LNCAP (cell line): ENCODE measurements around the gene TNS3.

Experiments
- TF ChIP-seq, protein P1 (sequence below): fragments of 450-650 bp; IDR thresholded peaks from 2 replicates; pipeline ENCODE4 v1.5.1; 2017; ENCODE audit warnings: mild to moderate bottlenecking

The TNS3 gene

DNA sequence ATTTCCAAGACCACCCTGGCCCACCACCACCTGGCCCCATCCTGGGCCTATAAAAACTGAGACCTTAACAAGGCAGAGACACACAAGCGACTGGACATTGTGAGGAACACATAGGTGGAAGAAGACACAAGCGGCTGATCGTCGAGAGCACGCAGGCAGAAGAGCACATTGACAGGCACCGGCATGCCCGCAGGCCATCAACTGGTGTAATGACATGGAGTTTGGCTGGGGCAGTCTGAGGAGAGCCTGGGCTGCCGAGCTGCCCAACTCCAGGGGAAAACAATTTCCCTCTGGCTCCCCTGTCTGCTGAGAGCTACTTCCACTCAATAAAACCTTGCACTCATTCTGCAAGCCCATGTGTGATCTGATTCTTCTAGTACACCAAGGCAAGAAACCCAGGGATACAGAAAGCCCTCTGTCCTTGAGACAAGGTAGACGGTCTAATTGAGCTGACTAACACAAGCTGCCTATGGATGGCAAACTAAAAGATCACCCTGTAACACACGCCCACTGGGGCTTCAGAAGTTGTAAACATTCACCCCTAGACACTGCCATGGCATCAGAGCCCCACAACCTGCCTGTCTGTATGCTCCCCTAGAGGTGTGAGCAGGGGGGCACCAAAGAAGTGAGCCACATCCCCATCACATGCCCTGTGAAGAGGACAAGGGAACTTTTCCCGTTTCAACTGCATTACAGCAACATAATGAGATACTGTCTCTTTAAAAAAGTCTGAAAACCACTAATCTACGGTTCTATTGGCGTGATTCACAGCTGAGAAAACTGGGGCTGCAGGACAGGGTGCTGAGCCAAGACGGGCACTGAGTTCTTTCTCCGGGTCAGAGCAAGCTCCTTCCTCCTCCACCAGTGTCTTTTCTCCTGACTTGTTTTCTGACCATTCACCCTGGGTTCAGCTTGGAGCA, 18.5 kb upstream of the TNS3 start:
- TF ChIP-seq, protein P1, sequence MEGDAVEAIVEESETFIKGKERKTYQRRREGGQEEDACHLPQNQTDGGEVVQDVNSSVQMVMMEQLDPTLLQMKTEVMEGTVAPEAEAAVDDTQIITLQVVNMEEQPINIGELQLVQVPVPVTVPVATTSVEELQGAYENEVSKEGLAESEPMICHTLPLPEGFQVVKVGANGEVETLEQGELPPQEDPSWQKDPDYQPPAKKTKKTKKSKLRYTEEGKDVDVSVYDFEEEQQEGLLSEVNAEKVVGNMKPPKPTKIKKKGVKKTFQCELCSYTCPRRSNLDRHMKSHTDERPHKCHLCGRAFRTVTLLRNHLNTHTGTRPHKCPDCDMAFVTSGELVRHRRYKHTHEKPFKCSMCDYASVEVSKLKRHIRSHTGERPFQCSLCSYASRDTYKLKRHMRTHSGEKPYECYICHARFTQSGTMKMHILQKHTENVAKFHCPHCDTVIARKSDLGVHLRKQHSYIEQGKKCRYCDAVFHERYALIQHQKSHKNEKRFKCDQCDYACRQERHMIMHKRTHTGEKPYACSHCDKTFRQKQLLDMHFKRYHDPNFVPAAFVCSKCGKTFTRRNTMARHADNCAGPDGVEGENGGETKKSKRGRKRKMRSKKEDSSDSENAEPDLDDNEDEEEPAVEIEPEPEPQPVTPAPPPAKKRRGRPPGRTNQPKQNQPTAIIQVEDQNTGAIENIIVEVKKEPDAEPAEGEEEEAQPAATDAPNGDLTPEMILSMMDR, result no peak

DNA sequence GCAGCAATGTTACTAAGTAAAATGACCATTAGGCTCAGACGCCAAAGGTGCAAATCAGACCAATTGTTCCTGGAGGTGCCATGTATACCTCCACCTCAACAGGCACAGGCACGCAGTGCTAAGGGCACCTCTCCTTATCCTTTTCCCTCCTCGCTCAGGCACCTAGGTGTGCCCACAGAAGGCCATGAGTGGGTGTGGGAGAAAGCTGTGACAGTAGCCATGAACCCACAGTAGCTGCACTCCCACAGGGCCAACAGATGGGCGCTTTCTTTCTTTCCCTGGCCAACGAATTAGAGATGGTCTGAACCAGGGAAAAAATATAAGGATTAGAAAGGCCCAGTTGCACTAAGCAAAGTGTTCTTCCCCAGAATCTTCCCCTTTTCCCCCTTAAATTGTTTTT, 15.5 kb upstream of the TNS3 start:
- TF ChIP-seq, protein P1, result no peak

DNA sequence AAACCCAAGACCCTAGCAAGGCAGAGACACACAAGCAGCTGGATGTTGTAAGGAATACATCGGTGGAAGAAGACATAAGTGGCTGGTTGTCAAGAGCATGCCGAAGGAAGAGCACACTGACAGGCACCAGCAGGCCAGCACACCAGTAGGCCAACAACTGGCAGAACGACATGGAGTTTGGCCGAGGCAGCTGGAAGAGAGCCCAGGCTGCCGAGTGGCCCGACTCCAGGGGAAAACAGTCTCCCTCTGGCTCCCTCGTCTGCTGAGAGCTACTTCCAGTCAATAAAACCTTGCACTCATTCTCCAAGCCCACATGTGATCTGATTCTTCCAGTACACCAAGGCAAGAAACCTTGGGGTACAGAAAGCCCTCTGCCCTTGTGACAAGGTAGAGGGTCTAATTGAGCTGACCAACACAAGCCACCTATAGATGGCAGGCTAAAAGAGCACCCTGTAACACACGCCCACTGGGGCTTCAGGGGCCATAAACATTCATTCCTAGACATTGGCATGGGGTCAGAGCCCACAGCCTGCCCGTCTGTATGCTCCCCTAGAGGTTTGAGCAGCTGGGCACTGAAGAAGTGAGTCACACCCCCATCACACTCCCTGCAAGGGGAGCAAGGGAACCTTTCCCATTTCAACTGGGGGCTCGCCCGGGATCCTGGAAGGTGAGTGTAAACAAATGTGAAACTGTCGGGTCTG, 14.7 kb upstream of the TNS3 start:
- TF ChIP-seq, protein P1, result no peak

DNA sequence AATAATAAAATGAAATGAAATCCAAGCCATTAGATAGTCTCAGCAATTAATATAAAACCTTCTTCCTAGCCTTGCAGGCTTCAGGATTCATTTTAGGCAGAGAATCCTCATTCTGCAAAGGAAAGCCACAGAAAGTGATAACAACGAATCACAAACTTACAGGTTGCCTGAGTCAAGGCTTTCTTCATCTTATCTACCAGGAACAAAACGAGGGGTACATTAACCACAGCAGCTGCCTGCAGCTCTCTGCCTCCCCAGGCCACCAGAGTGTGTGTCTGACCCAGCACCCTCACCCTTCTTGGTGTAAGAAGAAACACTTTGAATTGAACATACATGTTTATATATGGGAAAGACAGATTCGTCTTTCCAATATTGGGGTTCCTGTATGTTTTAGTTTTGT, 12.5 kb upstream of the TNS3 start:
- TF ChIP-seq, protein P1, result no peak

DNA sequence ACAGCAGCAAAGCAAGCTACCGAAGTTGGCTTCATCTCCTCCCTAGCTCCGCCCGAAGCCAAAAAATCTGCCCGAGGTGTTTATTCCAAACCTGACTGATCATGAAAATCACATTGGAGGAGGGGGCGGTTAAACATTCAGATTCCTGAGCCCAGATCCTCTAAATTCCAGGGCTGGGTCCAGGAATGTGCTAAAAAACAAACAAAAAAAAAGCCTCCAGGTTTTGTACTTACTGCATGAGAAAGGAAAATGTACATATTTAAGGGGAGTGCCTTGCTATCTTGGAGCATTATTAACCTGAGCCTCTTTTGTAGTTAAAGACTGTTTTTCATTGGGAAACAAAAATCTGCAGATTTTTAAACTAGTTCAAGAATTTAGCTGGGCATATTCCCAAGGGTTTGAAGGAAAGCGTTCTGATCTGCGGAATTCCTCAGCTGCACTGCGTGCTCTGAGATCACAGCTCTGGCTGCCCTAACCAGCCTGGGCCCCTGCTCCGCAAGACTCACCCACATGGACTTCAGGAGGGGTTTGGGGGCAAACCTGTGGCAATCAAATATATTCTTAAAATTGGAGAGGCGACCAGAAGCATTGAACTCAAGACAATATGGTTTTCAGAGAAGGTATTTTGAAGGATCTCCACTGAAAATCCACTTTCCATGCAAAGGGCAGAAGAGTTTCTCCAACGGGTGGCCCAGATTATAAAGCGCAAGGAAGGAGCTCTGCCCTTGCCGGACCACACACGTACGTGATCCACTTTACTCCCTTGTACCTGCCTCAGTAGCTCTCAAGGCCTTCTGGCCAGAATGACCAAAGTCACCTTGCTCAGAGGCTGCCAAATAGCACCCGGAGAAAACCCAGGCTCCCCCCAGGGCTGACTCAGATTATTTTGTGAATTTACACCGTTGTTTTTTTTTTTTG, 10.0 kb upstream of the TNS3 start:
- TF ChIP-seq, protein P1, result no peak

DNA sequence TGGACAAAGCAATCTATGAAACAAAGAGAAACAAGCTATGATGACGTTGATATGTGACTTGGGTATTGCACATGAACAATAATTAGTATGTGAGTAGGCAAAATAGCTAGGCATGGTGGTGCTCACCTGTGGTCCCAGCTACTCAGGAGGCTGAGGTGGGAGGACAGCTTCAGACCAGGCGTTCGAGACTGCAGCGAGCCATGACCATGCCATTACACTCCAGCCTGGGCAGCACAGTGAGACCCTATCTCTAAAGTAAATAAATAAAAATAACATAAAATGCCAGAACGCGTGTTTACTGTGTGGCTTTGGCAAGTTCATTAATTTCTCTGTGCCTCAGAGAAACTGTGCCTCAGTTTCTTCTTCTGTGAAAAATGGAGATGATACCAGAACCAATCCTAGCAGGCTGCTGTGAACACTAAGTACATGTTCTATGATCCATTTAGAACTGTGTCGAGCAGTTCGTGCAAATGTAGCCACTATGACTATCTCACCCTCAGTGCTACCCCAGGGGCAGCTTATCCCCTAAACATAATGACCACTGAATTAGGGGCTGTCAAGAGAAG, 9.3 kb upstream of the TNS3 start:
- TF ChIP-seq, protein P1, result no peak
